ENCODE data around the gene POLR3B.

Gene POLR3B

DNA sequence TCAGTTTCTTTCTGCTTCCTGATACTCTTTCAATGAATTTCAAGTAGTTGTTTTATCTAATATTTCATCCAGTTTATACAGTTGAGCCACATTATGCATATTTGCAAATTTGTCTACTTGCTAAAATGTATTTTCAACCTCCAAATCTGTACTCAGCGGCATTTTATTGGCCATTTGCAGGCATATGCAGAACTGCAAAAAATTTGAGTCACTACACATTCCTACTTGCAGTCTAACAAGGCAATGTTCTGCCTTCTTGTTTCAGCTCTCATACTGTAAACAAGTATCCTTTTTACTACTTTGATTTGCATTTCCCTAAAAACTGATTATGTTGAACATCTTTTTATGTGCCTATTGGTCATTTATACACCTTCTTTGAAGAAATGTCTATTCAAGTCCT is 55.0 kb downstream of the POLR3B start:
- TF ChIP-seq NFIC (IDR thresholded peaks at IDR 0.05) = no peak
- TF ChIP-seq YY1 (IDR thresholded peaks at IDR 0.05; ENCODE audit: low read depth) = no peak
- TF ChIP-seq, protein P1, sequence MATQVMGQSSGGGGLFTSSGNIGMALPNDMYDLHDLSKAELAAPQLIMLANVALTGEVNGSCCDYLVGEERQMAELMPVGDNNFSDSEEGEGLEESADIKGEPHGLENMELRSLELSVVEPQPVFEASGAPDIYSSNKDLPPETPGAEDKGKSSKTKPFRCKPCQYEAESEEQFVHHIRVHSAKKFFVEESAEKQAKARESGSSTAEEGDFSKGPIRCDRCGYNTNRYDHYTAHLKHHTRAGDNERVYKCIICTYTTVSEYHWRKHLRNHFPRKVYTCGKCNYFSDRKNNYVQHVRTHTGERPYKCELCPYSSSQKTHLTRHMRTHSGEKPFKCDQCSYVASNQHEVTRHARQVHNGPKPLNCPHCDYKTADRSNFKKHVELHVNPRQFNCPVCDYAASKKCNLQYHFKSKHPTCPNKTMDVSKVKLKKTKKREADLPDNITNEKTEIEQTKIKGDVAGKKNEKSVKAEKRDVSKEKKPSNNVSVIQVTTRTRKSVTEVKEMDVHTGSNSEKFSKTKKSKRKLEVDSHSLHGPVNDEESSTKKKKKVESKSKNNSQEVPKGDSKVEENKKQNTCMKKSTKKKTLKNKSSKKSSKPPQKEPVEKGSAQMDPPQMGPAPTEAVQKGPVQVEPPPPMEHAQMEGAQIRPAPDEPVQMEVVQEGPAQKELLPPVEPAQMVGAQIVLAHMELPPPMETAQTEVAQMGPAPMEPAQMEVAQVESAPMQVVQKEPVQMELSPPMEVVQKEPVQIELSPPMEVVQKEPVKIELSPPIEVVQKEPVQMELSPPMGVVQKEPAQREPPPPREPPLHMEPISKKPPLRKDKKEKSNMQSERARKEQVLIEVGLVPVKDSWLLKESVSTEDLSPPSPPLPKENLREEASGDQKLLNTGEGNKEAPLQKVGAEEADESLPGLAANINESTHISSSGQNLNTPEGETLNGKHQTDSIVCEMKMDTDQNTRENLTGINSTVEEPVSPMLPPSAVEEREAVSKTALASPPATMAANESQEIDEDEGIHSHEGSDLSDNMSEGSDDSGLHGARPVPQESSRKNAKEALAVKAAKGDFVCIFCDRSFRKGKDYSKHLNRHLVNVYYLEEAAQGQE (IDR thresholded peaks at IDR 0.05; ENCODE audit: low read depth) = no peak
- no peak for TF ChIP-seq CEBPB (IDR thresholded peaks at IDR 0.05)
- TF ChIP-seq FOXM1 (IDR thresholded peaks at IDR 0.05; ENCODE audit: borderline replicate concordance, low read depth) = no peak
- TF ChIP-seq TAF1 (IDR thresholded peaks at IDR 0.05; ENCODE audit: low read depth) = no peak
- TF ChIP-seq EGR1 (IDR thresholded peaks at IDR 0.05) = no peak
- no peak for TF ChIP-seq TCF12 (IDR thresholded peaks at IDR 0.05; ENCODE audit: low read depth)
- TF ChIP-seq CREB1 (IDR thresholded peaks at IDR 0.05; ENCODE audit: low read depth) = no peak
- no peak for TF ChIP-seq RAD21 (IDR thresholded peaks at IDR 0.05; ENCODE audit: low read depth)

- TF ChIP-seq TCF12 (IDR thresholded peaks at IDR 0.05; ENCODE audit: low read depth) = no peak
- TF ChIP-seq FOXM1 (IDR thresholded peaks at IDR 0.05; ENCODE audit: borderline replicate concordance, low read depth) = no peak
- TF ChIP-seq CREB1 (IDR thresholded peaks at IDR 0.05; ENCODE audit: low read depth) = no peak
- TF ChIP-seq, protein P2, sequence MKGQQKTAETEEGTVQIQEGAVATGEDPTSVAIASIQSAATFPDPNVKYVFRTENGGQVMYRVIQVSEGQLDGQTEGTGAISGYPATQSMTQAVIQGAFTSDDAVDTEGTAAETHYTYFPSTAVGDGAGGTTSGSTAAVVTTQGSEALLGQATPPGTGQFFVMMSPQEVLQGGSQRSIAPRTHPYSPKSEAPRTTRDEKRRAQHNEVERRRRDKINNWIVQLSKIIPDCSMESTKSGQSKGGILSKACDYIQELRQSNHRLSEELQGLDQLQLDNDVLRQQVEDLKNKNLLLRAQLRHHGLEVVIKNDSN (IDR thresholded peaks at IDR 0.05) = no peak
- TF ChIP-seq EGR1 (IDR thresholded peaks at IDR 0.05) = no peak
- no peak for TF ChIP-seq YY1 (IDR thresholded peaks at IDR 0.05; ENCODE audit: low read depth)
- TF ChIP-seq, protein P1 (IDR thresholded peaks at IDR 0.05; ENCODE audit: low read depth) = no peak
- no peak for TF ChIP-seq MAX (IDR thresholded peaks at IDR 0.05)
- TF ChIP-seq NFIC (IDR thresholded peaks at IDR 0.05) = no peak
- TF ChIP-seq TEAD4 (IDR thresholded peaks at IDR 0.05) = no peak
- TF ChIP-seq TAF1 (IDR thresholded peaks at IDR 0.05; ENCODE audit: low read depth) = no peak
- TF ChIP-seq EP300 (IDR thresholded peaks at IDR 0.05; ENCODE audit: borderline replicate concordance) = no peak
These were observed 57.6 kb downstream of the POLR3B start for GRCh38 chr12:106415134-106415533.

GRCh38 chr12:106416273-106416672 is 58.7 kb downstream of the POLR3B start:
- TF ChIP-seq ZBTB7A (IDR thresholded peaks at IDR 0.05; ENCODE audit: low read depth) = no peak
- no peak for TF ChIP-seq FOXM1 (IDR thresholded peaks at IDR 0.05; ENCODE audit: borderline replicate concordance, low read depth)
- TF ChIP-seq, protein P2 (IDR thresholded peaks at IDR 0.05) = peak; percentile 63
- TF ChIP-seq CREB1 (IDR thresholded peaks at IDR 0.05; ENCODE audit: low read depth) = no peak
- no peak for TF ChIP-seq TAF1 (IDR thresholded peaks at IDR 0.05; ENCODE audit: low read depth)
- TF ChIP-seq MAX (IDR thresholded peaks at IDR 0.05) = peak; percentile 86
- no peak for TF ChIP-seq EGR1 (IDR thresholded peaks at IDR 0.05)
- TF ChIP-seq TCF12 (IDR thresholded peaks at IDR 0.05; ENCODE audit: low read depth) = no peak
- peak; percentile 38; the same call in 1 of the 2 replicates for TF ChIP-seq EP300 (IDR thresholded peaks at IDR 0.05; ENCODE audit: borderline replicate concordance)
- peak; percentile 81 for TF ChIP-seq TEAD4 (IDR thresholded peaks at IDR 0.05)
- no peak for TF ChIP-seq CEBPB (IDR thresholded peaks at IDR 0.05)
- no peak for TF ChIP-seq RAD21 (IDR thresholded peaks at IDR 0.05; ENCODE audit: low read depth)
- TF ChIP-seq, protein P1 (IDR thresholded peaks at IDR 0.05; ENCODE audit: low read depth) = no peak
- TF ChIP-seq YY1 (IDR thresholded peaks at IDR 0.05; ENCODE audit: low read depth) = no peak
- peak; percentile 66 for TF ChIP-seq NFIC (IDR thresholded peaks at IDR 0.05)

DNA sequence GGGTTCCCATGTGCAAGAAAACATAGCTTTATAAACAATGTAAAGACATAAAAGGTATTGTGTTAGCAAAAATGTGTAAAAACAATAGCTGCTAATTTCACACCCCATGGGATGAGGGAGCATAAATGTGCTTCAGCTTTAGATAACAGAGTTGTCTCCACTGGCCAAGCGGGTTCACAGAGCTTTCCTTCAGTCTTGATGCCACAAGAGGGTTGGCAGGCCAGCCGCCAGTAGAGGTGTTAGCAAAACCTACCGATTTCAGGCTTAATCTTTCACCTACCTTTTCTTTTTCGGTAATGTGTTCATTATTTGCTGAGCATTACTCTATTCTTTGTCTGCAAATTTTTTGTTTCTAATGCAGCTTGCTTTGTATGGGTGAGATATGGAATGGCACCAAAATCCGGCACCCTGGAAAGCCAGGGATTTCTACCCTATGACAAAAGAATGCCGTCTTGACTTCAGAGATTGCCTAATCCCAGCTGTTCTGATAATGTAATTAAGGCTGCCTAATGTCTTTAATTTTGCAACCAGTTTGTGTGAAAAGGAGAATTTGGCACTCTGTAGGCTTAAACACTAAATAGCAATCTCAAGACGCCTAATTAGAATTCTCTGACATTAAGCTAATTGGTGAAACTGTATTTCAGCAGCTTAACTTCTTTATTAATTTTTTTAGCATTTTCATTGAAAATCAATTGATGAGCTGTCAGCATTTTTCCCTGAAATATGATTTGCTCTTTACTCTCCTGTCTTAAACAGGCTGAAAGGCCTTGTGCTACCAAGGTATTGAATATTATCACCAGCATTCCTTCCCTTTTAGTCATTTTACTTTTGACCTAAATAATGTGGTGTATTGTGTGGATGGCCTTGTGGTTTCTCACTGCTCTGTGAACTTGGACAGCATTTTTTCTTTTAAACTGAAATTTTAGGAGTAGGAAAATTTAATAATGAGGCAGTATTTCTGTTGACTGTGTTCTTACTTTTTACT is 60.7 kb downstream of the POLR3B start:
- TF ChIP-seq EP300 (IDR thresholded peaks at IDR 0.05; ENCODE audit: borderline replicate concordance) (no peak), YY1 (IDR thresholded peaks at IDR 0.05; ENCODE audit: low read depth) (no peak), FOXM1 (IDR thresholded peaks at IDR 0.05; ENCODE audit: borderline replicate concordance, low read depth) (no peak), TAF1 (IDR thresholded peaks at IDR 0.05; ENCODE audit: low read depth) (no peak), MAX (IDR thresholded peaks at IDR 0.05) (no peak), CEBPB (IDR thresholded peaks at IDR 0.05) (peak; percentile 60), RAD21 (IDR thresholded peaks at IDR 0.05; ENCODE audit: low read depth) (no peak), ZBTB7A (IDR thresholded peaks at IDR 0.05; ENCODE audit: low read depth) (no peak), NFIC (IDR thresholded peaks at IDR 0.05) (0 out of 2 replicates have a peak, but pooled peaks have one; percentile 11), TCF12 (IDR thresholded peaks at IDR 0.05; ENCODE audit: low read depth) (no peak), EGR1 (IDR thresholded peaks at IDR 0.05) (no peak), CREB1 (IDR thresholded peaks at IDR 0.05; ENCODE audit: low read depth) (no peak), TEAD4 (IDR thresholded peaks at IDR 0.05) (peak; percentile 77)
- TF ChIP-seq, protein P2 (IDR thresholded peaks at IDR 0.05) = no peak
- TF ChIP-seq, protein P1 (IDR thresholded peaks at IDR 0.05; ENCODE audit: low read depth) = no peak
